ENCODE measurements around the gene RNF213.

Gene RNF213

GRCh38 chr17:80232438-80232837 lies 28.2 kb upstream of the RNF213 start (continued):
- TF ChIP-seq ZNF580 (tag by site-specific recombination; IDR thresholded peaks at IDR 0.05) (peak; percentile 62; the same call in 1 of the 2 replicates), PRDM2 (tag by site-specific recombination; IDR thresholded peaks at IDR 0.05; ENCODE audit: borderline replicate concordance) (no peak), ZFHX2 (tag by site-specific recombination; conservative IDR thresholded peaks at IDR 0.05) (no peak)
- TF ChIP-seq, protein P1, sequence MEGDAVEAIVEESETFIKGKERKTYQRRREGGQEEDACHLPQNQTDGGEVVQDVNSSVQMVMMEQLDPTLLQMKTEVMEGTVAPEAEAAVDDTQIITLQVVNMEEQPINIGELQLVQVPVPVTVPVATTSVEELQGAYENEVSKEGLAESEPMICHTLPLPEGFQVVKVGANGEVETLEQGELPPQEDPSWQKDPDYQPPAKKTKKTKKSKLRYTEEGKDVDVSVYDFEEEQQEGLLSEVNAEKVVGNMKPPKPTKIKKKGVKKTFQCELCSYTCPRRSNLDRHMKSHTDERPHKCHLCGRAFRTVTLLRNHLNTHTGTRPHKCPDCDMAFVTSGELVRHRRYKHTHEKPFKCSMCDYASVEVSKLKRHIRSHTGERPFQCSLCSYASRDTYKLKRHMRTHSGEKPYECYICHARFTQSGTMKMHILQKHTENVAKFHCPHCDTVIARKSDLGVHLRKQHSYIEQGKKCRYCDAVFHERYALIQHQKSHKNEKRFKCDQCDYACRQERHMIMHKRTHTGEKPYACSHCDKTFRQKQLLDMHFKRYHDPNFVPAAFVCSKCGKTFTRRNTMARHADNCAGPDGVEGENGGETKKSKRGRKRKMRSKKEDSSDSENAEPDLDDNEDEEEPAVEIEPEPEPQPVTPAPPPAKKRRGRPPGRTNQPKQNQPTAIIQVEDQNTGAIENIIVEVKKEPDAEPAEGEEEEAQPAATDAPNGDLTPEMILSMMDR (tag by site-specific recombination; IDR thresholded peaks at IDR 0.05), result no peak

DNA sequence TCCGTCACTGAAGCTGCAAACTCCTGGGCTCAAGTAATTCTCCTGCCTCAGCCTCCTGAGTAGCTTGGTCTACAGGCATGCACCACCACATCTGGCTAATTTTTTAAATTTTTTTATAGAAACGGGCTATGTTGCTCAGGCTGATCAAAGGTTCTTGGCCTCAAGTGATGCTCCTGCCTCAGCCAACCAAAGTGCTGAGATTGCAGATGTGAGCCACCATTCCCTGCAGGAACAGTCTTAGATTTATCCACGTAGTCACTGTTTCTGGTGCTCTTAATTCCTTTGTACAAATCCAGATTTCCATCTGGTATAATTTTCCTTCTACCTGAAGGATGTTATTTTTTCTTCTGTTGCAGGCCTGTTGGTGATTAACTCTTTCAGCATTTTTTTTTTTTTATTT lies 27.4 kb upstream of the RNF213 start:
- ChIA-PET POLR2A (no interaction called here), CTCF (no interaction called here)
- H3K4me3 ChIP-seq (ENCODE audit: low read depth, low read length), result no peak overlapping the region
- no peaks in the 10 kb centered on the region for H3K4me1 ChIP-seq (ENCODE audit: control insufficient read depth, insufficient read depth, low read length)
- H3K36me3 ChIP-seq (ENCODE audit: control insufficient read depth in 2 of 2, insufficient read depth in 1 of 2, low read length in 2 of 2), result peaks cover 24 to 73% of the 10 kb centered on the region in 2 experiments
- H3K9me3 ChIP-seq (ENCODE audit: control insufficient read depth, insufficient read depth, low read depth, low read length), result no peaks in the 10 kb centered on the region
- H3K27ac ChIP-seq (ENCODE audit: extremely low read depth, low read depth, low read length), result no peak overlapping the region
- TF ChIP-seq ZFHX2 (tag by site-specific recombination; conservative IDR thresholded peaks at IDR 0.05), result no peak
- no peak for TF ChIP-seq TRIM28 (IDR thresholded peaks at IDR 0.05; ENCODE audit: borderline replicate concordance, low read length)
- no peak for TF ChIP-seq HOXA7 (CRISPR knock-in tag; IDR thresholded peaks at IDR 0.05; ENCODE audit: borderline replicate concordance)
- TF ChIP-seq ZNF791 (tag by site-specific recombination; IDR thresholded peaks at IDR 0.05), result no peak
- TF ChIP-seq YY1 (tag by site-specific recombination; IDR thresholded peaks at IDR 0.05), result no peak
- no peak for TF ChIP-seq REPIN1 (tag by site-specific recombination; IDR thresholded peaks at IDR 0.05; ENCODE audit: low read depth)
- TF ChIP-seq ZNF621 (tag by site-specific recombination; IDR thresholded peaks at IDR 0.05), result no peak
- no peak for TF ChIP-seq MYNN (tag by site-specific recombination; IDR thresholded peaks at IDR 0.05; ENCODE audit: borderline replicate concordance)
- no peak for TF ChIP-seq ZNF248 (tag by site-specific recombination; IDR thresholded peaks at IDR 0.05)
- no peak for TF ChIP-seq ZNF639 (tag by site-specific recombination; IDR thresholded peaks at IDR 0.05)
- no peak for TF ChIP-seq HIC1 (tag by site-specific recombination; IDR thresholded peaks at IDR 0.05)
- TF ChIP-seq ZNF518A (tag by site-specific recombination; conservative IDR thresholded peaks at IDR 0.05; ENCODE audit: low read depth), result no peak
- no peak for TF ChIP-seq ZEB2 (tag by site-specific recombination; IDR thresholded peaks at IDR 0.05)
- no peak for TF ChIP-seq PRDM1 (tag by site-specific recombination; IDR thresholded peaks at IDR 0.05)
- no peak for TF ChIP-seq ZNF610 (tag by site-specific recombination; IDR thresholded peaks at IDR 0.05; ENCODE audit: borderline replicate concordance)
- no peak for TF ChIP-seq ZNF391 (tag by site-specific recombination; IDR thresholded peaks at IDR 0.05; ENCODE audit: borderline replicate concordance, low read depth)
- no peak for TF ChIP-seq ZSCAN16 (tag by site-specific recombination; IDR thresholded peaks at IDR 0.05)

Data from HEK293 (cell line).